HK-2 (cell line): Measurements from ENCODE around the gene GPR4.
A peak's percentile ranks its signal among the peaks of the same experiment; 100 is the strongest.
"Not testable (repeated sequence)": the region's sequence is repeated elsewhere in the genome, so short reads cannot be mapped to it uniquely, and the experiment has no call there.

ENCODE experiments used
- DNase-seq: peaks from one replicate; pipeline ENCODE4 v3.0.0-alpha.2; 2018; ENCODE audit not compliant: unreplicated experiment

The GPR4 gene

GRCh38 chr19:45601524-45602374 lies at the start of gene GPR4:
Gene GPR4, minus strand, starts transcription at chr19:45602212. Its CDS starts 10,346 bp downstream, at chr19:45591866.
- DNase-seq = no peak

DNA sequence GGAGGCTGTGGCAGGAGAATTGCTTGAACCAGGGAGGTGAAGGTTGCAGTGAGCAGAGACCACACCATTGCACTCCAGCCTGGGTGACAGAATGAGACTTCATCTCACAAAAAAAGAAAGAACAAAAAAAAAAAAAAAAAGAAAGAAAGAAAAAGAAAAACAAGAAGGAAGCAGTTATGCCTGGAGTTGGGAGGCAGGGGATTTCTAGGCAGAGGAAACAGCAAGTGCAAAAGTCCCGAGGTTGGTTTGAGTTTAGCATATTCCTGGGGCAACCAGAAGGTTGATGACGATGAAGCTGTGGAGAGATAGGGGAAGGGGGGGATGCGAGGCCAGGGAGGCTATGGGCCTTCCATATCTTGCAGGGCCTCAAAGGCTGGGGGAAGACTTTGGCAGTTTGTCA lies 48.7 kb upstream of the GPR4 start:
- DNase-seq = no peak

- no peak for DNase-seq
These were observed 44.3 kb upstream of the GPR4 start for GRCh38 chr19:45646345-45646698.

- DNase-seq = peak; percentile 82
These were observed 43.8 kb upstream of the GPR4 start for GRCh38 chr19:45645631-45646344.

DNA sequence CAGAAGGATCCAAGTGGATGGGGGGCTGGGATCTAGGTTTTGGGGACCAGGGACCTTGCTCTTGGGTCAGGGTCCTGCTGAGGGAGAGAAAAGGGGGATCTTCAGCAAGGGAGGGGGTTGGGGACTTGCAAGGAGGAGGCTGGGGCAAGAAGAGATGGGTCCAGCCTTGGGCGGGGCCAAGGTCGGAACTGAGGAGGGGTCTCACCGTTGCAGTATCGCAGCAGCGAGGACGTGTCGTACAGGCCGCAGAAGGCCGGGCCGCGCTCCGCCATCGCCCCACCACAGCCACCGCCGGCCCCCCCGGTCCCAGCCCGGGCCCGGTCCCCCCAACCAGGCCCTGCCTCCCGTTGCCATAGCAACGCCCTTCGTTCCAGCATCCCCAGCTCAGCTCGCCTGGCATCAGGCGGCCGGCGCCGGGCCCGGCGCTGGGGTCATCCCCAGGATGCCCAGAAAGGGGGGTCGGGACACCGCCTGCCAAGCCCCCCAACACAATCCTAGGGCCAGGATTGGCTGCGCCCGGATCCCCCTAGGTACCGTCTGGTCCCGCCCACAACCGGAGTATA lies 43.1 kb upstream of the GPR4 start:
- no peak for DNase-seq

DNA sequence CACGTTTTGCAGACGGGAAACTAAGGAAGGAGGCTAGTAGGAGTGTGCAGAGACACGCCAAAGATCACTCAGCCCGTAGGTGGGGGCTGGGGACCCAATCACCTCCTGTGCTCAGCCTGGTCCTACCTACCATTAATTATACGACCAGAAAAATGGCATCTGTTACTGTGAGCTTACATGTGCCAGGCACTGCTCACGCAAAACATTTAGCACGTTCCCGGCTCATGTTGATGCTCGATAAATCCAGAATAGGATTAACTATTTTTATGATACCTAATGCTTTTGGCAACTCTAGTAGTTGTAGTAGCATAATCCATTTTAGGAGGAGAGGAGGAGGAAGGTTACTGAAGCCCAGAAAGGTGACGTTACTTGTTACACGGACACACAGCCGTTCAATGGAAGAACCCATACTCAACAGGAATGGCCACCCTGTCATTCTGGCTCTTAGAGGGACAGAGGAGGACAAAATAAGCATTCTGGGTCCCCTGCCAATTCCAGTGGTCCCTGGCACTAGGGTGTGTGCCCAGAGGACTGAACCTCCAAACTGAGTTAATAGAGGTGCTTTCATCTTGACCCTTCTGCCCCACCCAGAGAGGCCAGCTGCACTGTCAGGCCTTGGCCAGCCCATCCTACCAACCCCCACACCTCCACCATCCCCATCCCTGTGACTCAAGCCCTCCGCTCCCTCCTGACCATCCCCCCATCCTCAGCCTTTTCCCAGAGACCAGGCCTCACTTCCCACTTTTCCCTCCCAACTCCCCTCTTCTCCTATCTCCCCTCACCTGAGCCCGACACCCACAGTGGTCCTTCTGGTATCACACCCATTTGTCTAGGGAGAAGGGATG lies 42.1 kb upstream of the GPR4 start:
- DNase-seq = no peak

GRCh38 chr19:45643024-45643926 lies 41.3 kb upstream of the GPR4 start:
- peak; percentile 91 for DNase-seq

DNA sequence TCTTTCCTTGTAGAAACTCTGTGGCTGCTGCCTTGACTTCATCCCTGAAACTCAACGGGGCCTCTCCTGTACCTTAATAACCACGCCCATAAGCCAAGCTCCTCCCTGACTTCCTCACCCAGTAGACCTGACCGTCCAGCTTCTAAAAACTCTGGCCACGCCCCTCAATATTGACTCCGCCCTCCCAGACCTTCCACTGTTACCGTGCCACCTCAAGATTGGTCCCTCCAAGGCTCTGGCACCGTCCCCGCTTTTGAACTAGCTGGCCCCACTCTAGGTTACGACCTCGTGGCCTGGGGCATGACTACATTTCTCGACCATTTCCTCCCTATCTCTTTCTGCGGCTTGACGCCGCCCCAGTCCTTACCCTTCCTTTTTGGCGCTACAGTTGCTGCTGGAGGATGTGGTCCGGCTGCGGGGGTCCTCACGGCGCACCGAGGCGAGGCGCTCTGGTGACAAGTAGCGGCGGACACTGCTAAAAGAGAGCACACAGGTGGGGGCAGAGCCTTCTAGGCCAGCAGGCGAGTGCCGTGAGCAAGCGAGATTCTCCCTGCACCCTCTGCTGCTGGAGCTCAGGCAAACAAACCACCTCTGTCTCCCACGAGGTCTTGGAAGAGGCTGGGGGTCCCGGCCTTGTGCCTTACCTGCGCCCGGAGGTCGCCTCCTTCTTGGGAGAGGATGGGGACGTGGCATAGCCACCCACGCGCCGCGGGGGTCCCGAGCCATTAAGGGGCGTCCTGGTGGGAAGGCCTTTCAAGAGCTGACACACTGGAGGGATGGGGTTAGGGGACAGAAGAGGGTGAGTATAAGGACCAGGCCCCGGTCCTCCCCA lies 39.5 kb upstream of the GPR4 start:
- DNase-seq = peak; percentile 95

DNA sequence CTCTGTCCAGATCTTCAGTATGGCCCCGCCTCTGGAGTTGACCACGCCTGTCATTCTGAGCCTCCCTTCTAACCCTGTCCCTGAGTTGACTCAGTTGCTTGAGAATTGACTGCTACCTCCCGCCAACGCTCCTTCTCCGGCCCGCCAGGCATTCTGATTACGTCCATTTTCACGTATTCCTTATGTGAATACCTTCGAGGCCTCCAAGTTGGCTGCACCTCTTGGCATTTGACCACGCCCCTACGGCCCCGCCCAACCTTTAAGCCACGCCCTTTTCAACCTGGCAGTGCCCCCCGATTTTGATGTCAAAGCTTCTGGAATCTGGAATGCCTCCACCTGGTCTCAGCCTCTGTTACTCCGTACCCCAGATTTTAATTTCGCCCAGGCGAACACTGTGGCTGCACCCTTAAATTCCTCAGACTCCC lies 38.8 kb upstream of the GPR4 start:
- DNase-seq = no peak

- DNase-seq = no peak
These were observed 37.1 kb upstream of the GPR4 start, which contains the start of gene EML2 for GRCh38 chr19:45638930-45639729. Gene EML2, minus strand, starts transcription at chr19:45639397. Its CDS starts 21 bp downstream, at chr19:45639376.

GRCh38 chr19:45637890-45638667 lies 36.1 kb upstream of the GPR4 start:
- no peak for DNase-seq

GRCh38 chr19:45636902-45637301 lies 34.9 kb upstream of the GPR4 start:
- no peak for DNase-seq

DNA sequence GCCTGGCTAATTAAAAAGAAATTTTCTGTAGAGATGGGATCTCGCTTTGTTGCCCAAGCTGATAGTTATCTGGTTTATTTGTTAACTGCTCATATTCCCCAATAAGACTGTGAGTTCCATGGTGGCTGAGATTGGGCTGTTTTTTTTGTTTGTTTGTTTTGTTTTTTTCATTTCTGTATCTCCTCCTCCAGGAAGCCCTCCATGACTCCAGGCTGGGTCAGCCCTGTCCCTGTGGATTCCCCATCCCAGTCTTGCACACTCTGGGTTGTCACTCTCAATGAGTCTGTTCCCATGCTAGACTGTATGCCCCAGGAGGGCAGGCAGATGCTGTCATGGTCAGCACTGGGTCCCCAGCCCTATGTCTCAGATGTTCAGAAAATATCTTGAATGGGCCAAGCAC lies 34.3 kb upstream of the GPR4 start:
- no peak for DNase-seq

GRCh38 chr19:45632468-45633196 lies 30.6 kb upstream of the GPR4 start:
- DNase-seq = peak; percentile 57

DNA sequence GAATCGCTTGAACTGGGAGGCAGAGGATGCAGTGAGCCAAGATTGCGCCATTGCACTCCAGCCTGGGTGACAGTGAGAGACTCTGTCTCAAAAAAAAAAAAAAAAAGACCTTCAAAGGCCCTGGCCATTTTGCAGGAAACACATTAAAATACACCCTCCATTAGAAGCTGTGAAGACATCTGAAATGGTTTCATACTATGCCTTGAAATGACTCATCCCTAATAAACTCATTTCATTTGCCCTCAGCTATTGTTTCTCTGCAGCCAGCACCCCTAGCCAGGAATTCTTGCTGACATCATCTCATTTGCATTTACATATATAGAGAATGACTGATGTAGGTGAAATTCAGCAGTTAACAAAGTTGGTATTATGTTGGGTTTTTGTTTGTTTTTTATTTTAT lies 28.5 kb upstream of the GPR4 start:
- no peak for DNase-seq

DNA sequence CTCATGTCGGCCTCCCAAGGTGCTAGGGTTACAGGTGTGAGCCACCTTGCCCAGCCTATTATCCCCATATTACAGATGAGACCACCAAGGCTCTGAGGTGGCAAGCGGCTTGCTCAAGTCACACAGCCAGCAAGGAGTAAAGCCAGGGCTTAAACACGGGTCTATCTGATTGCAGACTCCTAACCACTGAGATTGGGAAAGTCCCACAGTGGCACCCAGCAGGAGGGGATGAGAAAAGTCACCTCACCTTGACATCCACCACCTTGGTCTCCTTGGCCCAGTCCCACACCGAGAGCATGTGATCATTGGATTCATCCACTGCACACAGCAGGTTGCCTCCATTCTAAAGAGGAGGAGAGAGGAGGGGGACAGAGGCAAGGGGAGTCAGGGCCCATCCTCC lies 27.7 kb upstream of the GPR4 start:
- DNase-seq = no peak

GRCh38 chr19:45628219-45628618 lies 26.2 kb upstream of the GPR4 start:
- DNase-seq = not testable (repeated sequence)

DNA sequence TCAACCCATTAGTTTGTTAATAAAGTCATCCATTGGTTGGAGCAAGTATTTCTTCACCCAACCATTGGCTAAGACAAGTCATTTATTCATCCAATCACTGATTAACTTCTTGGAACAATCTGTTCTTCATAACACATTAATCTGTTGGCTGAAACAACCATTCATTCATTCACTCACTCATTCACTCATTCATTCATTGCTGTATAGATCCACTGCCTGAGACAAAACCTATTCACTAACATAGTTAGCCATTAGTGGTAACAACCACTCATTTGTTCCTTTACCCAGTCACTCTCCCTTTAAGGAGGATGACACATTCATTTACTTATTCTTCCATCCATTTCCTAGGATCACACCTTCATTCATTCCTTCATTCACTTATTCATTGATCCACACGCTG lies 22.0 kb upstream of the GPR4 start:
- DNase-seq = no peak
